Fibroblast of mammary gland (primary cell): ENCODE measurements around the gene MFSD1.

Experiments used
- DNase-seq: peaks from one replicate; pipeline ENCODE4 v3.0.0-alpha.2; 2010; ENCODE audit warnings: low read depth
- H3K4me3 ChIP-seq: 2 replicates; pipeline ENCODE4 v1.5.1; 2011; ENCODE audit warnings: low read depth, mild to moderate bottlenecking, low read length, moderate library complexity; ENCODE audit not compliant: control insufficient read depth
- CTCF ChIP-seq: conservative IDR thresholded peaks from 2 replicates; pipeline ENCODE4 v1.5.1; 2011; ENCODE audit warnings: low read depth, low read length, inconsistent platforms; ENCODE audit not compliant: control insufficient read depth, insufficient read depth

The MFSD1 gene

GRCh38 chr3:158808697-158809096, 6.8 kb downstream of the MFSD1 start:
- no peak for TF ChIP-seq CTCF
- no peak overlapping the region for H3K4me3 ChIP-seq
- peak; percentile 85 for DNase-seq

- TF ChIP-seq CTCF: no peak
- DNase-seq: no peak
- no peak overlapping the region for H3K4me3 ChIP-seq
Observed at GRCh38 chr3:158809642-158810041, 7.8 kb downstream of the MFSD1 start.

DNA sequence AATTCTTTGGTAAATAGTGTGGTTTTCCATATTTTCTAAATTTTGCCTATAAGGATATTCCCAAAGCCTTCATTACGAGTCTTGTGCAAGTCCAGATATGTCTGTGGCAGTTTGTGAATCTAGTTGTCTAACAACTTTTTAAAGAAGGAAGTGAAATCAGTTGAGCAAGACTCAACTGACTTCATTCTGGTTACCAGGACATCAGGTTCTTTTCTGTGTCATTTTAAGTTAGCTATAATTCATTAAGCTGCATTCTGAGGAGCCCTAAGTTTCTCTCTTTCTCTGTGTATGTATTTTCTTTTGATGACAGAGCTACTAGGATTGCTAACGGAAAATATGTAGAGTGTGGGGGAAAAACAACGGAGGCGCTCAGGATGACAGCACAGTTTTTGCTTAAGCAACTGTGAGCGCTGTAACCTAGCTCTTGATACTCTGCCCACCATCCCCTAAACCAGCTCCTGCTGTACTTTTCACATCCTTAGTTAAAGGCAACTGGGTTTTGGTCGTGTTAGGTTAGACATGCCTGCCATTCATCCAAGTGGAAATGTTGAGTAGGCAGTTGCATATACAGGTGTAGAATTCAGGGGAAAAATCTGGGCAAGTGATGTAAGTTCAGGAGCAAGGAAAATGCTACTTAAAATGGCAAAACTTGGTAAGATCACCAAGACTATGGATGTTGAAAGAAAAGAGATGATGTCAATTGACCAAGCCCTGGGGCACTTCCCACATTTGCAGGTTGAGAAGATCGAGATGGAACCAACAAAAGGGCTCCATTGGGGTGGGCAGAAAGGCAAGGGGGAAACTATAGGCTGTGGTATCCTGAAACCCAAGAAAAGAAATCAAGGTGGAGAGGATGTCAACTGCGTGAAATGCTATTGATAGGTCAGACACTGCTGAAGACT, 9.2 kb downstream of the MFSD1 start:
- H3K4me3 ChIP-seq: no peak overlapping the region
- no peak for DNase-seq
- no peak for TF ChIP-seq CTCF

- no peak for DNase-seq
- no peak for TF ChIP-seq CTCF
- H3K4me3 ChIP-seq: no peak overlapping the region
Observed at GRCh38 chr3:158819282-158819681, 17.4 kb downstream of the MFSD1 start.

GRCh38 chr3:158820521-158820920, 18.7 kb downstream of the MFSD1 start:
- TF ChIP-seq CTCF: no peak
- no peak overlapping the region for H3K4me3 ChIP-seq
- DNase-seq: no peak

GRCh38 chr3:158821847-158822246, 20.0 kb downstream of the MFSD1 start:
- no peak for DNase-seq
- no peak for TF ChIP-seq CTCF
- H3K4me3 ChIP-seq: no peak overlapping the region
